GM18909 (cell line): ENCODE measurements around the gene UGGT1.

Experiments used
- ATAC-seq: cut with Tn5 transposase; IDR thresholded peaks from one replicate; pipeline ENCODE4 v1.9.1; 2021; ENCODE audit warnings: mild to moderate bottlenecking; ENCODE audit not compliant: unreplicated experiment, poor library complexity

Gene UGGT1

GRCh38 chr2:128103407-128103806 lies 12.4 kb downstream of the UGGT1 start:
- ATAC-seq, result no peak

- ATAC-seq, result no peak
These were observed 14.1 kb downstream of the UGGT1 start for GRCh38 chr2:128105072-128105471.

GRCh38 chr2:128108166-128108565 lies 17.2 kb downstream of the UGGT1 start:
- ATAC-seq, result no peak

GRCh38 chr2:128109243-128109642 lies 18.2 kb downstream of the UGGT1 start:
- no peak for ATAC-seq

- no peak for ATAC-seq
These were observed 25.1 kb downstream of the UGGT1 start for GRCh38 chr2:128115921-128116623.

GRCh38 chr2:128134573-128134972 lies 43.6 kb downstream of the UGGT1 start:
- ATAC-seq, result no peak

GRCh38 chr2:128137094-128137616 lies 46.2 kb downstream of the UGGT1 start:
- ATAC-seq, result no peak

- no peak for ATAC-seq
These were observed 48.6 kb downstream of the UGGT1 start for GRCh38 chr2:128139624-128140023.

GRCh38 chr2:128145651-128146050 lies 54.7 kb downstream of the UGGT1 start:
- ATAC-seq, result no peak

- ATAC-seq, result no peak
These were observed 62.8 kb downstream of the UGGT1 start for GRCh38 chr2:128153786-128154185.

GRCh38 chr2:128154225-128154624 lies 63.2 kb downstream of the UGGT1 start:
- no peak for ATAC-seq

GRCh38 chr2:128155970-128156369 lies 65.0 kb downstream of the UGGT1 start:
- ATAC-seq, result no peak

GRCh38 chr2:128156812-128157211 lies 65.8 kb downstream of the UGGT1 start:
- ATAC-seq, result no peak

- no peak for ATAC-seq
These were observed 66.6 kb downstream of the UGGT1 start for GRCh38 chr2:128157644-128158043.

GRCh38 chr2:128158176-128158575 lies 67.2 kb downstream of the UGGT1 start:
- no peak for ATAC-seq

GRCh38 chr2:128159437-128159836 lies 68.4 kb downstream of the UGGT1 start:
- ATAC-seq, result no peak

GRCh38 chr2:128160616-128161275 lies 69.7 kb downstream of the UGGT1 start:
- no peak for ATAC-seq

- no peak for ATAC-seq
These were observed 71.3 kb downstream of the UGGT1 start for GRCh38 chr2:128162266-128162665.

GRCh38 chr2:128164311-128164710 lies 73.3 kb downstream of the UGGT1 start:
- ATAC-seq, result no peak

- ATAC-seq, result no peak
These were observed 75.8 kb downstream of the UGGT1 start for GRCh38 chr2:128166746-128167353.

- ATAC-seq, result no peak
These were observed 78.1 kb downstream of the UGGT1 start for GRCh38 chr2:128169094-128169493.
